Right lobe of liver (tissue), 6 donors: ENCODE results near the gene KIF13A. TPM values are rescaled to one million over a fixed set of nuclear protein-coding genes. Genes with fewer than 3 reads are reported as not detected.

Experiments used
- ATAC-seq, 4 donors: fragments of 200-7000 bp; cut with Tn5 transposase; one replicate each; pipeline ENCODE4 v1.9.1; 2020; ENCODE audit warnings: mild to moderate bottlenecking in 4 of 4, moderate library complexity in 4 of 4
- DNase-seq, 3 donors: peaks; one replicate each; pipeline ENCODE4 v3.0.0-alpha.2; 2020
- H3K27ac ChIP-seq, 3 donors: fragments of 200-600 bp; one replicate each; pipeline ENCODE4 v1.8.0; 2022
- H3K27me3 ChIP-seq, 2 donors: fragments of 200-600 bp; one replicate each; pipeline ENCODE4 v1.8.0; 2022
- H3K36me3 ChIP-seq, 4 donors: fragments of 200-600 bp; sonication (generic) in 1 of 4; one replicate each; pipeline versions ENCODE4 v1.5.1 to v1.8.0; 2017 to 2022; ENCODE audit warnings: control low read depth in 1 of 4
- H3K4me1 ChIP-seq, 4 donors: fragments of 200-600 bp; sonication (generic) in 1 of 4; one replicate each; pipeline versions ENCODE4 v1.5.1 to v1.8.0; 2017 to 2022; ENCODE audit warnings: control low read depth in 1 of 4
- H3K4me3 ChIP-seq, 3 donors: fragments of 200-600 bp; one replicate each; pipeline ENCODE4 v1.8.0; 2022
- H3K9me3 ChIP-seq, 4 donors: fragments of 200-600 bp; sonication (generic) in 1 of 4; one replicate each; pipeline versions ENCODE4 v1.5.1 to v1.8.0; 2017 to 2022; ENCODE audit warnings: control low read depth in 1 of 4
- CTCF ChIP-seq, 4 donors: fragments of 200-600 bp in 3 of 4; fragments of 450-650 bp in 1 of 4; IDR thresholded peaks; one replicate each; pipeline versions ENCODE4 v1.5.1 to v1.8.0; 2016 to 2022; ENCODE audit warnings: antibody characterized with exemption in 4 of 4, mild to moderate bottlenecking in 2 of 4
- POLR2A ChIP-seq: fragments of 450-650 bp; IDR thresholded peaks from one replicate; pipeline ENCODE4 v1.6.1; 2017; ENCODE audit warnings: antibody characterized with exemption, mild to moderate bottlenecking
- WGBS: methylation state at CpG from one replicate; pipeline ENCODE4 v1.1.6; 2018; ENCODE audit warnings: low coverage, low lambda C conversion rate; ENCODE audit not compliant: insufficient coverage; ENCODE audit errors: missing lambda C conversion rate; 5-methylcytosine and 5-hydroxymethylcytosine counted together
- intact Hi-C, 2 donors: fragments of 100-400 bp; cut with DNase I; formaldehyde crosslinking; loops; one replicate each; pipeline versions ENCODE4 v1.11.2 to v1.14.1; 2022
- total RNA-seq, 6 experiments: library from RNA; depleted of rRNA in 2 of 6; stranded (reverse); fragments of >200 nt in 2 of 6; fragmentation: NEBNext Ultra II Directional in 3 of 6; extraction: Animal tissue kit (Norgen Biotek cat#: 25700) in 3 of 6; gene quantifications; one replicate each; pipeline versions ENCODE4 v1.1.0 to v1.2.4, GENCODE V29; 2016 to 2023
- donor health status: DM: no; HTN: yes; CAD: no.
- donor health status: DM: no; HTN: no; CAD: no.
- donor health status: DM: no; HTN: no; CAD: no.
- donor health status: DM: no; HTN: yes; CAD: no.
- donor health status: DM: no; HTN: yes; CAD: no.

Gene KIF13A
- total RNA-seq, 6 experiments from 2014 or later = 17.7 to 19.4 (median 18.4) TPM

GRCh38 chr6:17901493-17901892 lies 85.9 kb downstream of the KIF13A start:
- intact Hi-C loops = no loop called here
- TF ChIP-seq POLR2A (no peak), CTCF (IDR thresholded peaks at IDR 0.05) (no peak)
- H3K27me3 ChIP-seq = no peaks in the 10 kb centered on the region
- peaks cover 0 to 15% (median 0%) of the 10 kb centered on the region in 4 donors for H3K4me1 ChIP-seq
- H3K36me3 ChIP-seq = no peaks in the 10 kb centered on the region
- no peak for DNase-seq
- no peak overlapping the region for H3K4me3 ChIP-seq
- no peak for ATAC-seq
- no peaks in the 10 kb centered on the region for H3K9me3 ChIP-seq
- no peak overlapping the region for H3K27ac ChIP-seq

GRCh38 chr6:17900011-17900410 lies 87.4 kb downstream of the KIF13A start:
- intact Hi-C loops = no loop called here
- no peak for ATAC-seq
- 68% methylated on average over 2 of the region's 2 CpGs for WGBS

GRCh38 chr6:17899491-17899890 lies 87.9 kb downstream of the KIF13A start:
- intact Hi-C loops = no loop called here
- no peak for ATAC-seq
- H3K27ac ChIP-seq = no peak overlapping the region
- TF ChIP-seq CTCF (IDR thresholded peaks at IDR 0.05) (no peak), POLR2A (no peak)
- no peaks in the 10 kb centered on the region for H3K27me3 ChIP-seq
- WGBS = 93% methylated on average over 4 of the region's 4 CpGs
- DNase-seq = no peak
- peaks cover 0 to 15% (median 0%) of the 10 kb centered on the region in 4 donors for H3K4me1 ChIP-seq
- H3K36me3 ChIP-seq = no peaks in the 10 kb centered on the region
- H3K4me3 ChIP-seq = no peak overlapping the region
- H3K9me3 ChIP-seq = peaks cover 0 to 5% (median 0%) of the 10 kb centered on the region in 4 donors

More at GRCh38 chr6:17900011-17900410, 87.4 kb downstream of the KIF13A start:
- no peaks in the 10 kb centered on the region for H3K36me3 ChIP-seq
- no peak overlapping the region for H3K4me3 ChIP-seq
- TF ChIP-seq POLR2A = no peak
- TF ChIP-seq CTCF (IDR thresholded peaks at IDR 0.05) = no peak
- H3K27me3 ChIP-seq = no peaks in the 10 kb centered on the region
- no peak for DNase-seq
- H3K4me1 ChIP-seq = peaks cover 0 to 15% (median 0%) of the 10 kb centered on the region in 4 donors
- H3K9me3 ChIP-seq = peaks cover 0 to 4% (median 0%) of the 10 kb centered on the region in 4 donors
- no peak overlapping the region for H3K27ac ChIP-seq

GRCh38 chr6:17897681-17898080 lies 89.8 kb downstream of the KIF13A start:
- no peak for ATAC-seq
- TF ChIP-seq POLR2A = no peak
- no peak for TF ChIP-seq CTCF (IDR thresholded peaks at IDR 0.05)

GRCh38 chr6:17894905-17895304 lies 92.5 kb downstream of the KIF13A start:
- intact Hi-C loops = no loop called here
- 90% methylated on average over 1 of the region's 1 CpG for WGBS
- TF ChIP-seq POLR2A (no peak), CTCF (IDR thresholded peaks at IDR 0.05) (no peak)

More at GRCh38 chr6:17897681-17898080, 89.8 kb downstream of the KIF13A start:
- Histone ChIP-seq H3K27me3 (no peaks in the 10 kb centered on the region), H3K4me3 (no peak overlapping the region), H3K4me1 (peaks cover 0 to 8% (median 0%) of the 10 kb centered on the region in 4 donors), H3K36me3 (no peaks in the 10 kb centered on the region), H3K9me3 (peaks cover 0 to 5% (median 0%) of the 10 kb centered on the region in 4 donors), H3K27ac (no peak overlapping the region)
- no peak for DNase-seq
- WGBS = 100% methylated on average over 1 of the region's 1 CpG
- intact Hi-C loops = no loop called here

More at GRCh38 chr6:17894905-17895304, 92.5 kb downstream of the KIF13A start:
- Histone ChIP-seq H3K9me3 (peaks cover 0 to 5% (median 0%) of the 10 kb centered on the region in 4 donors), H3K4me1 (no peaks in the 10 kb centered on the region), H3K27ac (no peak overlapping the region), H3K27me3 (no peaks in the 10 kb centered on the region), H3K4me3 (no peak overlapping the region), H3K36me3 (no peaks in the 10 kb centered on the region)
- DNase-seq = no peak
- no peak for ATAC-seq
